AG08395 (cell line): ENCODE measurements around the gene RGPD4.

Source experiments
- DNase-seq: peaks from one replicate; pipeline ENCODE4 v3.0.0; 2012; ENCODE audit warnings: mixed read lengths, low spot score

Gene RGPD4

GRCh38 chr2:107927034-107927534, 100.4 kb downstream of the RGPD4 start:
- DNase-seq: no peak

GRCh38 chr2:107931412-107931811, 104.7 kb downstream of the RGPD4 start:
- no peak for DNase-seq

GRCh38 chr2:107932488-107932887, 105.8 kb downstream of the RGPD4 start:
- no peak for DNase-seq

GRCh38 chr2:107932979-107933378, 106.3 kb downstream of the RGPD4 start:
- no peak for DNase-seq

GRCh38 chr2:107936433-107937359, 110.0 kb downstream of the RGPD4 start:
- DNase-seq: no peak
